Kidney (tissue), 14 donors: ENCODE data around the gene SSBP4. TPM values are rescaled to one million over a fixed set of nuclear protein-coding genes. Genes with fewer than 3 reads are reported as not detected.

Experiments
- DNase-seq, 5 donors: peaks; one replicate each; pipeline ENCODE4 v3.0.0-alpha.2; 2013 to 2020
- FAIRE-seq: peaks from 2 replicates; lab custom pipeline; 2012; peaks lifted over from hg19 to GRCh38; lab: Jason Lieb, UNC
- H3K27ac ChIP-seq, 2 donors: one replicate each; pipeline ENCODE4 v1.7.0; 2013; ENCODE audit warnings: low read depth in 2 of 2, low read length in 2 of 2, inconsistent platforms in 1 of 2
- H3K27me3 ChIP-seq: one replicate; pipeline ENCODE4 v1.7.1; 2013; ENCODE audit warnings: low read length, inconsistent platforms; ENCODE audit not compliant: control insufficient read depth, insufficient read depth
- H3K36me3 ChIP-seq, 3 donors: one replicate each; pipeline versions ENCODE4 v1.7.0 to v1.7.1; 2013; ENCODE audit warnings: low read length in 3 of 3, control low read depth in 1 of 3, inconsistent platforms in 1 of 3; ENCODE audit not compliant: insufficient read depth in 3 of 3, control insufficient read depth in 2 of 3
- H3K4me1 ChIP-seq, 3 donors: one replicate each; pipeline versions ENCODE4 v1.7.0 to v1.7.1; 2013; ENCODE audit warnings: low read length in 3 of 3, inconsistent platforms in 1 of 3, low read depth in 1 of 3; ENCODE audit not compliant: control insufficient read depth in 2 of 3, insufficient read depth in 2 of 3
- H3K4me3 ChIP-seq, 3 donors: one replicate each; pipeline versions ENCODE4 v1.7.0 to v1.8.1; 2013; ENCODE audit warnings: low read length in 3 of 3, control low read depth in 1 of 3, inconsistent platforms in 1 of 3
- H3K9ac ChIP-seq, 3 donors: one replicate each; pipeline versions ENCODE4 v1.7.0 to v1.7.1; 2013; ENCODE audit warnings: low read length in 3 of 3, control low read depth in 1 of 3, inconsistent platforms in 1 of 3
- H3K9me3 ChIP-seq, 3 donors: one replicate each; pipeline versions ENCODE4 v1.7.0 to v1.7.1; 2013; ENCODE audit warnings: low read length in 3 of 3, control low read depth in 1 of 3, inconsistent platforms in 1 of 3; ENCODE audit not compliant: control insufficient read depth in 2 of 3, insufficient read depth in 1 of 3
- intact Hi-C: fragments of 100-400 bp; cut with DNase I; formaldehyde crosslinking; loops from one replicate; pipeline ENCODE4 v1.11.1; 2022
- polyA plus RNA-seq: library from polyadenylated mRNA; stranded (reverse); fragments of 350-450 nt; fragmentation: Illumina TruSeq; extraction: RNeasy Lipid Tissue Mini Kit (QIAGEN cat#74804); gene quantifications from one replicate; pipeline ENCODE4 v1.2.3, GENCODE V29; 2014; ENCODE audit warnings: low read depth, low replicate concordance; ENCODE audit not compliant: insufficient read depth
- total RNA-seq: library from RNA; stranded (reverse); fragmentation: NEBNext Ultra II Directional; extraction: Animal tissue kit (Norgen Biotek cat#: 25700); gene quantifications from one replicate; pipeline ENCODE4 v1.2.1, GENCODE V29; 2021
- TF ChIP-seq, protein P1 (sequence below): IDR thresholded peaks from 3 replicates; pipeline ENCODE4 v1.5.1; 2012; ENCODE audit warnings: mild to moderate bottlenecking, moderate library complexity, borderline replicate concordance; ENCODE audit not compliant: insufficient read depth; ENCODE audit errors: extremely low read depth
- donor health status: control.
- donor health status: control.
- donor health status: control.
- donor health status: control.
- donor health status: control.
- donor health status: DM: yes; HTN: yes; CAD: no.
- donor health status: Normal renal cell carcinoma (clear cell type).

Gene SSBP4
- total and polyA plus RNA-seq, 2 donors from 2014 or later, result 64.9 to 74.9 TPM

GRCh38 chr19:18473706-18474087, 54.5 kb downstream of the SSBP4 start:
- Histone ChIP-seq H3K9me3 (no peaks in the 10 kb centered on the region), H3K4me3 (no peak overlapping the region), H3K4me1 (peaks cover 0 to 45% (median 23%) of the 10 kb centered on the region in 3 donors), H3K27me3 (no peaks in the 10 kb centered on the region), H3K9ac (no peak overlapping the region), H3K27ac (no peak overlapping the region), H3K36me3 (no peaks in the 10 kb centered on the region)
- DNase-seq (peak in 1 of 5 donors; percentile 33), FAIRE-seq (no peak)
- TF ChIP-seq, protein P1, sequence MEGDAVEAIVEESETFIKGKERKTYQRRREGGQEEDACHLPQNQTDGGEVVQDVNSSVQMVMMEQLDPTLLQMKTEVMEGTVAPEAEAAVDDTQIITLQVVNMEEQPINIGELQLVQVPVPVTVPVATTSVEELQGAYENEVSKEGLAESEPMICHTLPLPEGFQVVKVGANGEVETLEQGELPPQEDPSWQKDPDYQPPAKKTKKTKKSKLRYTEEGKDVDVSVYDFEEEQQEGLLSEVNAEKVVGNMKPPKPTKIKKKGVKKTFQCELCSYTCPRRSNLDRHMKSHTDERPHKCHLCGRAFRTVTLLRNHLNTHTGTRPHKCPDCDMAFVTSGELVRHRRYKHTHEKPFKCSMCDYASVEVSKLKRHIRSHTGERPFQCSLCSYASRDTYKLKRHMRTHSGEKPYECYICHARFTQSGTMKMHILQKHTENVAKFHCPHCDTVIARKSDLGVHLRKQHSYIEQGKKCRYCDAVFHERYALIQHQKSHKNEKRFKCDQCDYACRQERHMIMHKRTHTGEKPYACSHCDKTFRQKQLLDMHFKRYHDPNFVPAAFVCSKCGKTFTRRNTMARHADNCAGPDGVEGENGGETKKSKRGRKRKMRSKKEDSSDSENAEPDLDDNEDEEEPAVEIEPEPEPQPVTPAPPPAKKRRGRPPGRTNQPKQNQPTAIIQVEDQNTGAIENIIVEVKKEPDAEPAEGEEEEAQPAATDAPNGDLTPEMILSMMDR, result no peak
- intact Hi-C loops, result no loop called here

DNA sequence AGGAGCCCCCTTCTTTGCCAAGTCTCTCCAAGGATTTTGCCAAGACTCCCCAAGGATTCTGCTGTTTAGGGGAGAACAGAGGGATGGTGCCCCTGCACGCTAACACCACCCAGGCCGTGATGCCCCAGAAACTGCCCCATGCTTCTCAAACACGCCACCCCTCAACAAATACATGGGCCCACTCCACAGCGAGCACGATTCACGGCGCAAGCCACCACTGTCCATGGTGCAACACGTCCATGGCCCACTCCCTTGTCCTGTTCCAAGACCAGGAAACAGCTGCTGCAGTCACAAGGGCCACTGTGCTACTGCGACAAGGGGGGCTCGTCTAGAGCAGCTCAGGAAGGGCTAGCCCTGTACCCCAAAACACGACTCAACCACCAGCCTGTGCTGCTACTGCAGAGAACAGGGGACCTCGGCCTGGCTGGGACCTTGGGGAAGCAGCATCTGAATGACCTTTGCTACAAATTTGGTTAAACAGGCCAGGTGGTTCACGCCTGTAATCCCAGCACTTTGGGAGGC, 55.2 kb downstream of the SSBP4 start:
- no peak for FAIRE-seq
- TF ChIP-seq, protein P1, result no peak

GRCh38 chr19:18475004-18475453, 55.8 kb downstream of the SSBP4 start:
- Histone ChIP-seq H3K9me3 (no peaks in the 10 kb centered on the region), H3K27ac (no peak overlapping the region), H3K4me1 (peaks cover 0 to 43% (median 23%) of the 10 kb centered on the region in 3 donors), H3K4me3 (no peak overlapping the region), H3K36me3 (no peaks in the 10 kb centered on the region), H3K9ac (no peak overlapping the region), H3K27me3 (no peaks in the 10 kb centered on the region)
- no peak for FAIRE-seq
- TF ChIP-seq, protein P1, result no peak
- intact Hi-C loops, result no loop called here
- no peak for DNase-seq

More for the DNA sequence above, 55.2 kb downstream of the SSBP4 start:
- Histone ChIP-seq H3K27me3 (no peaks in the 10 kb centered on the region), H3K4me1 (peaks cover 0 to 44% (median 23%) of the 10 kb centered on the region in 3 donors), H3K36me3 (no peaks in the 10 kb centered on the region), H3K9ac (no peak overlapping the region), H3K9me3 (no peaks in the 10 kb centered on the region), H3K27ac (no peak overlapping the region), H3K4me3 (no peak overlapping the region)
- intact Hi-C loops, result no loop called here
- DNase-seq, result no peak
